WTC11 (cell line): ENCODE data around the gene ORM1. TPM values are rescaled to one million over a fixed set of nuclear protein-coding genes. Genes with fewer than 3 reads are reported as not detected.

Source experiments
- ATAC-seq: fragments of 200-7000 bp; cut with Tn5 transposase; 2 replicates; pipeline ENCODE4 v1.10.0; 2021; ENCODE audit warnings: mild to moderate bottlenecking, moderate library complexity
- CTCF ChIA-PET: fragments of 300-600 bp; sonication (Branson Sonifier 250); formaldehyde crosslinking; loops from one replicate; lab custom pipeline; 2021; ENCODE audit warnings: antibody characterized with exemption; lab: Charles Lee
- POLR2A ChIA-PET: fragments of 350-600 bp; sonication (Branson Sonifier 250); formaldehyde crosslinking; loops from one replicate; lab custom pipeline; 2021; ENCODE audit warnings: antibody characterized with exemption; lab: Charles Lee
- DNase-seq: peaks from one replicate; pipeline ENCODE4 v3.0.0; 2021; ENCODE audit warnings: low spot score
- H3K27ac Mint-ChIP-seq: 2 replicates; pipeline ENCODE4 v1.8.0; 2021; ENCODE audit warnings: mixed read lengths
- H3K27me3 Mint-ChIP-seq: 2 replicates; pipeline ENCODE4 v1.8.0; 2021; ENCODE audit warnings: low read depth, mild to moderate bottlenecking, moderate library complexity, mixed read lengths
- H3K36me3 Mint-ChIP-seq: 2 replicates; pipeline ENCODE4 v1.8.0; 2021; ENCODE audit warnings: mixed read lengths
- H3K4me1 Mint-ChIP-seq: 2 replicates; pipeline ENCODE4 v1.8.0; 2022; ENCODE audit warnings: mixed read lengths
- H3K4me3 Mint-ChIP-seq: 2 replicates; pipeline ENCODE4 v1.8.0; 2021; ENCODE audit warnings: mild to moderate bottlenecking, moderate library complexity, mixed read lengths
- H3K9me3 Mint-ChIP-seq: 2 replicates; pipeline ENCODE4 v1.8.0; 2021; ENCODE audit warnings: mixed read lengths
- ATF3 ChIP-seq: sonication (generic); formaldehyde crosslinking; conservative IDR thresholded peaks from 2 replicates; pipeline ENCODE4 v1.8.1; 2022; ENCODE audit warnings: mild to moderate bottlenecking, missing genetic modification reagents
- E2F1 ChIP-seq: sonication (generic); formaldehyde crosslinking; IDR thresholded peaks from 2 replicates; pipeline ENCODE4 v1.8.0; 2022; ENCODE audit warnings: mild to moderate bottlenecking, missing genetic modification reagents
- FOXK1 ChIP-seq: sonication (generic); formaldehyde crosslinking; IDR thresholded peaks from 2 replicates; pipeline ENCODE4 v1.8.0; 2022; ENCODE audit warnings: mild to moderate bottlenecking, moderate library complexity, missing genetic modification reagents
- FOXP1 ChIP-seq: sonication (generic); formaldehyde crosslinking; IDR thresholded peaks from 2 replicates; pipeline ENCODE4 v1.8.0; 2022; ENCODE audit warnings: missing genetic modification reagents, mild to moderate bottlenecking, moderate library complexity, borderline replicate concordance
- FOXP4 ChIP-seq: sonication (generic); formaldehyde crosslinking; IDR thresholded peaks from 2 replicates; pipeline ENCODE4 v1.8.0; 2022; ENCODE audit warnings: mild to moderate bottlenecking, missing genetic modification reagents
- GRHL2 ChIP-seq: fragments of 250-450 bp; sonication (Bioruptor Pico); IDR thresholded peaks from 2 replicates; pipeline ENCODE4 v1.8.0; 2022; ENCODE audit warnings: mild to moderate bottlenecking, moderate library complexity; ENCODE audit not compliant: insufficient replicate concordance, severe bottlenecking
- JAZF1 ChIP-seq: fragments of 250-450 bp; sonication (Bioruptor Pico); IDR thresholded peaks from 2 replicates; pipeline ENCODE4 v1.9.0; 2021; ENCODE audit warnings: moderate library complexity, mild to moderate bottlenecking, inconsistent platforms
- KAT7 ChIP-seq: sonication (generic); formaldehyde crosslinking; IDR thresholded peaks from 2 replicates; pipeline ENCODE4 v1.8.1; 2023; ENCODE audit warnings: missing genetic modification reagents, mild to moderate bottlenecking, borderline replicate concordance
- NR3C1 ChIP-seq: sonication (generic); formaldehyde crosslinking; conservative IDR thresholded peaks from 2 replicates; pipeline ENCODE4 v1.8.1; 2023; ENCODE audit warnings: low read depth, mild to moderate bottlenecking, missing genetic modification reagents
- PRRX2 ChIP-seq: fragments of 250-450 bp; sonication (Bioruptor Pico); IDR thresholded peaks from 2 replicates; pipeline ENCODE4 v1.8.0; 2021; ENCODE audit warnings: mild to moderate bottlenecking
- TCF7 ChIP-seq: sonication (generic); formaldehyde crosslinking; IDR thresholded peaks from 2 replicates; pipeline ENCODE4 v1.8.0; 2022; ENCODE audit warnings: mild to moderate bottlenecking, low read depth, missing genetic modification reagents, moderate library complexity
- TEAD1 ChIP-seq: sonication (generic); formaldehyde crosslinking; IDR thresholded peaks from 2 replicates; pipeline ENCODE4 v1.8.0; 2022; ENCODE audit warnings: mild to moderate bottlenecking, missing genetic modification reagents
- TP53 ChIP-seq: sonication (generic); formaldehyde crosslinking; IDR thresholded peaks from 2 replicates; pipeline ENCODE4 v1.8.1; 2023; ENCODE audit warnings: mild to moderate bottlenecking, missing genetic modification reagents
- ZMAT4 ChIP-seq: fragments of 250-450 bp; sonication (Bioruptor Pico); IDR thresholded peaks from 2 replicates; pipeline ENCODE4 v1.9.0; 2021; ENCODE audit warnings: mild to moderate bottlenecking
- ZNF512 ChIP-seq: sonication (generic); formaldehyde crosslinking; IDR thresholded peaks from 2 replicates; pipeline ENCODE4 v1.8.1; 2022; ENCODE audit warnings: missing genetic modification reagents, borderline replicate concordance
- total RNA-seq: library from RNA; stranded (reverse); gene quantifications from 3 replicates; pipeline ENCODE4 v1.2.3, GENCODE V29; 2021
- TF ChIP-seq, protein P1 (sequence below): fragments of 200-600 bp; IDR thresholded peaks from 2 replicates; pipeline ENCODE4 v1.8.0; 2022; ENCODE audit warnings: antibody characterized with exemption
- TF ChIP-seq, protein P2 (sequence below): sonication (generic); formaldehyde crosslinking; IDR thresholded peaks from 2 replicates; pipeline ENCODE4 v1.8.1; 2023; ENCODE audit warnings: mild to moderate bottlenecking, missing genetic modification reagents

Gene ORM1
- total RNA-seq, 1 experiment from 2014 or later, result 3.9 TPM

GRCh38 chr9:114289106-114289505 lies 33.8 kb upstream of the ORM1 start (continued):
- TF ChIP-seq FOXP4 (CRISPR knock-in tag), result no peak
- TF ChIP-seq, all 79 proteins: peak for 0

- DNase-seq (no peak), ATAC-seq (no peak)
- H3K4me1 Mint-ChIP-seq, result peaks cover 7% of the 10 kb centered on the region
- no peak overlapping the region for H3K27ac Mint-ChIP-seq
- H3K36me3 Mint-ChIP-seq, result peaks cover 33% of the 10 kb centered on the region
- no peak overlapping the region for H3K4me3 Mint-ChIP-seq
- H3K27me3 Mint-ChIP-seq, result no peaks in the 10 kb centered on the region
- POLR2A ChIA-PET, result no interaction called here
- peaks cover 13% of the 10 kb centered on the region for H3K9me3 Mint-ChIP-seq
- TF ChIP-seq, protein P1, sequence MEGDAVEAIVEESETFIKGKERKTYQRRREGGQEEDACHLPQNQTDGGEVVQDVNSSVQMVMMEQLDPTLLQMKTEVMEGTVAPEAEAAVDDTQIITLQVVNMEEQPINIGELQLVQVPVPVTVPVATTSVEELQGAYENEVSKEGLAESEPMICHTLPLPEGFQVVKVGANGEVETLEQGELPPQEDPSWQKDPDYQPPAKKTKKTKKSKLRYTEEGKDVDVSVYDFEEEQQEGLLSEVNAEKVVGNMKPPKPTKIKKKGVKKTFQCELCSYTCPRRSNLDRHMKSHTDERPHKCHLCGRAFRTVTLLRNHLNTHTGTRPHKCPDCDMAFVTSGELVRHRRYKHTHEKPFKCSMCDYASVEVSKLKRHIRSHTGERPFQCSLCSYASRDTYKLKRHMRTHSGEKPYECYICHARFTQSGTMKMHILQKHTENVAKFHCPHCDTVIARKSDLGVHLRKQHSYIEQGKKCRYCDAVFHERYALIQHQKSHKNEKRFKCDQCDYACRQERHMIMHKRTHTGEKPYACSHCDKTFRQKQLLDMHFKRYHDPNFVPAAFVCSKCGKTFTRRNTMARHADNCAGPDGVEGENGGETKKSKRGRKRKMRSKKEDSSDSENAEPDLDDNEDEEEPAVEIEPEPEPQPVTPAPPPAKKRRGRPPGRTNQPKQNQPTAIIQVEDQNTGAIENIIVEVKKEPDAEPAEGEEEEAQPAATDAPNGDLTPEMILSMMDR, result no peak
- TF ChIP-seq E2F1, result no peak
- TF ChIP-seq PRRX2 (CRISPR knock-in tag), result no peak
- TF ChIP-seq, all 79 proteins: peak for 0
- CTCF ChIA-PET, result interaction anchor here (1.1 to 9.0 kb wide), 17 partner anchors 18 to 211 kb away, joined by 3 to 232 read pairs (median 13); partner anchors contain the start of genes AMBP, COL27A1 and KIF12
These were observed 33.1 kb upstream of the ORM1 start for GRCh38 chr9:114289571-114290481.

GRCh38 chr9:114290561-114290986 lies 32.3 kb upstream of the ORM1 start:
- peak; percentile 7; the same call in 1 of the 2 replicates for ATAC-seq
- DNase-seq, result no peak
- peaks cover 7% of the 10 kb centered on the region for H3K4me1 Mint-ChIP-seq
- ChIA-PET POLR2A (no interaction called here), CTCF (interaction anchor here (0.5 to 9.0 kb wide), 74 partner anchors 9 to 1928 kb away, joined by 3 to 232 read pairs (median 5); partner anchors contain the start of genes AMBP, ATP6V1G1, COL27A1 and KIF12)
- H3K4me3 Mint-ChIP-seq, result no peak overlapping the region
- peaks cover 19% of the 10 kb centered on the region for H3K9me3 Mint-ChIP-seq
- H3K27ac Mint-ChIP-seq, result peak overlapping the region; percentile 57; the same call in 1 of the 2 replicates
- H3K36me3 Mint-ChIP-seq, result peaks cover 38% of the 10 kb centered on the region
- TF ChIP-seq GRHL2 (CRISPR knock-in tag) (no peak), TP53 (CRISPR knock-in tag) (no peak), TEAD1 (CRISPR knock-in tag) (no peak), TCF7 (no peak), FOXP1 (CRISPR knock-in tag) (0 out of 2 replicates have a peak, but pooled peaks have one; percentile 32), NR3C1 (CRISPR knock-in tag) (no peak), ATF3 (peak; percentile 49; the same call in 1 of the 2 replicates), FOXK1 (0 out of 2 replicates have a peak, but pooled peaks have one; percentile 18), ZMAT4 (no peak), KAT7 (no peak), ZNF512 (CRISPR knock-in tag) (no peak), JAZF1 (no peak)
- TF ChIP-seq, protein P2, sequence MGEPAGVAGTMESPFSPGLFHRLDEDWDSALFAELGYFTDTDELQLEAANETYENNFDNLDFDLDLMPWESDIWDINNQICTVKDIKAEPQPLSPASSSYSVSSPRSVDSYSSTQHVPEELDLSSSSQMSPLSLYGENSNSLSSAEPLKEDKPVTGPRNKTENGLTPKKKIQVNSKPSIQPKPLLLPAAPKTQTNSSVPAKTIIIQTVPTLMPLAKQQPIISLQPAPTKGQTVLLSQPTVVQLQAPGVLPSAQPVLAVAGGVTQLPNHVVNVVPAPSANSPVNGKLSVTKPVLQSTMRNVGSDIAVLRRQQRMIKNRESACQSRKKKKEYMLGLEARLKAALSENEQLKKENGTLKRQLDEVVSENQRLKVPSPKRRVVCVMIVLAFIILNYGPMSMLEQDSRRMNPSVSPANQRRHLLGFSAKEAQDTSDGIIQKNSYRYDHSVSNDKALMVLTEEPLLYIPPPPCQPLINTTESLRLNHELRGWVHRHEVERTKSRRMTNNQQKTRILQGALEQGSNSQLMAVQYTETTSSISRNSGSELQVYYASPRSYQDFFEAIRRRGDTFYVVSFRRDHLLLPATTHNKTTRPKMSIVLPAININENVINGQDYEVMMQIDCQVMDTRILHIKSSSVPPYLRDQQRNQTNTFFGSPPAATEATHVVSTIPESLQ, result no peak
- no peaks in the 10 kb centered on the region for H3K27me3 Mint-ChIP-seq
